Central memory CD8-positive, alpha-beta T cell (primary cell): ENCODE measurements around the gene MCF2.

Experiments used
- ATAC-seq: fragments of 150-1000 bp; cut with Tn5 transposase; replicated peaks from 2 replicates; pipeline ENCODE4 v1.10.0; 2022; ENCODE audit warnings: mild to moderate bottlenecking, moderate FRiP score, moderate number of reproducible peaks; ENCODE audit not compliant: poor library complexity, severe bottlenecking; ENCODE audit errors: extremely low read depth
- DNase-seq, 2 donors: peaks; one replicate each; pipeline ENCODE4 v3.0.0; 2021; ENCODE audit warnings: low spot score in 2 of 2
- H3K27ac Mint-ChIP-seq: one replicate; pipeline ENCODE4 v1.8.0; 2022; ENCODE audit warnings: low read depth, mild to moderate bottlenecking, moderate library complexity, mixed read lengths
- H3K27me3 Mint-ChIP-seq: one replicate; pipeline ENCODE4 v1.8.0; 2022; ENCODE audit warnings: mixed read lengths
- H3K36me3 Mint-ChIP-seq: one replicate; pipeline ENCODE4 v1.8.0; 2022; ENCODE audit warnings: mild to moderate bottlenecking, moderate library complexity, mixed read lengths; ENCODE audit not compliant: insufficient read depth
- H3K4me1 Mint-ChIP-seq: one replicate; pipeline ENCODE4 v1.8.0; 2022; ENCODE audit warnings: mixed read lengths
- H3K4me3 Mint-ChIP-seq: one replicate; pipeline ENCODE4 v1.8.0; 2022; ENCODE audit warnings: mild to moderate bottlenecking, moderate library complexity, mixed read lengths
- H3K9me3 Mint-ChIP-seq: one replicate; pipeline ENCODE4 v1.8.0; 2022; ENCODE audit warnings: mixed read lengths

MCF2 gene, protein sequence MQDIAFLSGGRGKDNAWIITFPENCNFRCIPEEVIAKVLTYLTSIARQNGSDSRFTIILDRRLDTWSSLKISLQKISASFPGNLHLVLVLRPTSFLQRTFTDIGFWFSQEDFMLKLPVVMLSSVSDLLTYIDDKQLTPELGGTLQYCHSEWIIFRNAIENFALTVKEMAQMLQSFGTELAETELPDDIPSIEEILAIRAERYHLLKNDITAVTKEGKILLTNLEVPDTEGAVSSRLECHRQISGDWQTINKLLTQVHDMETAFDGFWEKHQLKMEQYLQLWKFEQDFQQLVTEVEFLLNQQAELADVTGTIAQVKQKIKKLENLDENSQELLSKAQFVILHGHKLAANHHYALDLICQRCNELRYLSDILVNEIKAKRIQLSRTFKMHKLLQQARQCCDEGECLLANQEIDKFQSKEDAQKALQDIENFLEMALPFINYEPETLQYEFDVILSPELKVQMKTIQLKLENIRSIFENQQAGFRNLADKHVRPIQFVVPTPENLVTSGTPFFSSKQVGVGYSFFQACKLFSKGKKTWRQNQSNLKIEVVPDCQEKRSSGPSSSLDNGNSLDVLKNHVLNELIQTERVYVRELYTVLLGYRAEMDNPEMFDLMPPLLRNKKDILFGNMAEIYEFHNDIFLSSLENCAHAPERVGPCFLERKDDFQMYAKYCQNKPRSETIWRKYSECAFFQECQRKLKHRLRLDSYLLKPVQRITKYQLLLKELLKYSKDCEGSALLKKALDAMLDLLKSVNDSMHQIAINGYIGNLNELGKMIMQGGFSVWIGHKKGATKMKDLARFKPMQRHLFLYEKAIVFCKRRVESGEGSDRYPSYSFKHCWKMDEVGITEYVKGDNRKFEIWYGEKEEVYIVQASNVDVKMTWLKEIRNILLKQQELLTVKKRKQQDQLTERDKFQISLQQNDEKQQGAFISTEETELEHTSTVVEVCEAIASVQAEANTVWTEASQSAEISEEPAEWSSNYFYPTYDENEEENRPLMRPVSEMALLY

DNA sequence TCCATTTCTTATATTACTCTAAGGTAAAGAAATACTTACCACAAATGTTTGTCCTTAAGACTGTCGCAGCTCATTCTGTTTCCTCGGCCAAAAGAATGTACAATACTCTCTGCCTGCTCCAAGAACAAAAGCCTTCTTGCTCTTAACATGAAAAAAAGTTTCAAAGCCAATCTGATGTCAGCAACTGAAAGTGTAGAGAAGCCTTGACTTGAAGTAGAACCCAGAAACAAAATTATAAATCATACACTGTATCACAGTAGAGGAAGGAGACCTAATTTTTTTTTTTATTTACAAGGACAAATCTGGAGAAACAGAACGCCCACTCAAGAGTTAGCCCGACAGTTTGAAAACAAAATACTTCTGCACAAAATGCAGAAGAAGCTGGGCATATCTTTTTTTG is at the start of gene MCF2:
TSS of gene MCF2 (minus strand) at position 101 of the 400 bp plus-strand sequence. CDS start 56,423 bp downstream, outside the sequence.
- DNase-seq (no peak), ATAC-seq (no peak)
- H3K36me3 Mint-ChIP-seq: no peaks in the 10 kb centered on the region
- no peak within 1 kb of the TSS for H3K27ac Mint-ChIP-seq
- no peaks in the 10 kb centered on the region for H3K4me1 Mint-ChIP-seq
- H3K27me3 Mint-ChIP-seq: no peaks in the 10 kb centered on the region
- H3K4me3 Mint-ChIP-seq: no peak within 1 kb of the TSS
- H3K9me3 Mint-ChIP-seq: no peaks in the 10 kb centered on the region

DNA sequence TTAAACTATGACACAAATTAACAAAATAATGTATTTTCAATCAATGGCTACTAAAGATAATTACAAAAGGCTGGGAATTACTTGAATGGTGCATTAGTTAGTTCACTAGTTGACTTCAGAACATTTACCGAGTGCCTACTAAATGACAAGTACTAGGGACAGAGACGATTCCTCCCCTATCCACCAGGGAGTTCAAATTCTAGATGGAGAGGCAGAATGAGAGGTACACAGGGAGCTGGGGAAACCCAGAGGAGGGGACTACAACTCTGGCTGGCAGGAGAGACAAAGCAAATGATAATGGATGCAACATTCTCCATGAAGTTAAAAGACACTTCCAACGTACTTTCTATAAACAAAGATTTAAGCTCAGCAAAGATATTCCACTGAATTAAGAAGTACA is 43.1 kb upstream of the MCF2 start:
- Mint-ChIP-seq H3K4me1 (no peaks in the 10 kb centered on the region), H3K4me3 (no peak overlapping the region), H3K27ac (no peak overlapping the region), H3K27me3 (no peaks in the 10 kb centered on the region), H3K9me3 (no peaks in the 10 kb centered on the region), H3K36me3 (peaks cover 7% of the 10 kb centered on the region)
- ATAC-seq: no peak
- no peak for DNase-seq

DNA sequence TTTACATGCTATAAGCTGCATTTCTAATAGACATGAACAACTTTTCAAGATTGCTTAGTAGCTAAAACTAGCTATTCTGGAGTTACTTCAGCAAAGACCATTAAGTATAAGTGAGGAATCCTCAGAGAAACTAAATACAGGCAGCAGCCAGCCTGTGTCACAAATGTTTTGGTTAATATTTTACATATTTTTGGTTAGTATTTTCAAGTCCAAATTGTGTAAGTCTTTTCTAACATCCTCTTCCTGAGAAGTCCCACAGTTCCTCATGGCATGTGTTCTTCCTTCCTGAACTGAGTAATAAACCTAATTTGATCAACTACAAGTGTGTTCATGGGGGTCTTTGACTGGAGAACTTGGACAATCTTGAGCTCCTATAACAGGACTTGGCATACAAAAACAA is 42.4 kb upstream of the MCF2 start:
- peaks cover 10% of the 10 kb centered on the region for H3K36me3 Mint-ChIP-seq

DNA sequence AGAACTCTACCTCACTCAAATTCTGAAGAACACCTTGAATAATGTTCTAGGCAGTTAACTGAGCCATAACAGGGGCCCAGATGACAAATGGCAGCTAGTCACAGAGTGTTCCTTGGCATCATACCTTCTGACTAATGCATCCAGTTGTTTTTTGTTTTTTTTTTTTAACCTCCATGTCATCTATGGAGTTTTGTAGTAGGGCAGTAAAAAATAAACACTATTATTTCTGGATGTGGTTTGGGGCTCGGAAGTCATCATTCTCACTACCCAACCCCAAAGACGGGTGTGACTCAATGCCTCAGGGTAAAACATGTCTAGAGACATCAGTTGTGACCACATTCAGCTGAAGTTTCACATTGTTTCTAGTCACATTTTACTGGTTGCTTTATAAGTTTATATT is 31.2 kb upstream of the MCF2 start:
- ATAC-seq: peak; percentile 87
- peaks cover 8% of the 10 kb centered on the region for H3K36me3 Mint-ChIP-seq
- peak overlapping the region; percentile 29 for H3K27ac Mint-ChIP-seq
- H3K27me3 Mint-ChIP-seq: no peaks in the 10 kb centered on the region
- H3K4me3 Mint-ChIP-seq: no peak overlapping the region
- peak in 1 of 2 donors; percentile 14 for DNase-seq
- peaks cover 19% of the 10 kb centered on the region for H3K4me1 Mint-ChIP-seq
- H3K9me3 Mint-ChIP-seq: no peaks in the 10 kb centered on the region

More for the DNA sequence above, 42.4 kb upstream of the MCF2 start:
- no peak overlapping the region for H3K27ac Mint-ChIP-seq
- ATAC-seq (no peak), DNase-seq (no peak)
- no peaks in the 10 kb centered on the region for H3K9me3 Mint-ChIP-seq
- no peak overlapping the region for H3K4me3 Mint-ChIP-seq
- H3K27me3 Mint-ChIP-seq: no peaks in the 10 kb centered on the region
- H3K4me1 Mint-ChIP-seq: no peaks in the 10 kb centered on the region

DNA sequence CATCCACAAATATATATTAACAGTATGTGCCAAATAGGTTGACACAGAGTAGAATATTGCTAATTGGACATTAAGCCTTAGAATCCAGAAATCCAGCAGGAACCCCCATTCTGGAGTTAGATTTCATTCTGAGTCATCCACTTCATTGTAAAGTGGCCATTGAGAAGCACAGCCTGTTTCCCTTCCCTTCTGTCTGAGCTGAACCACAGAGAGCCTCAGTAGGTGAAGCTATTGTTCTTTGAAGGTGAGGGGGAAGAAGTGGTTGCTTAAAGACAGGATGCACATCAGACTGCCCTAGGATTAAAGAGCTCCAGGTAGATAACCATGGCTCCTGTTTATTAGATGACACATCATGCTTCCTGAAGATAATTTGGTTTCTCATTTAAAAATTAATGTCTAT is 30.6 kb upstream of the MCF2 start:
- H3K4me1 Mint-ChIP-seq: peaks cover 19% of the 10 kb centered on the region
- no peak overlapping the region for H3K4me3 Mint-ChIP-seq
- peaks cover 8% of the 10 kb centered on the region for H3K36me3 Mint-ChIP-seq
- no peaks in the 10 kb centered on the region for H3K9me3 Mint-ChIP-seq
- no peaks in the 10 kb centered on the region for H3K27me3 Mint-ChIP-seq
- DNase-seq: no peak
- peak; percentile 34 for ATAC-seq
- peak overlapping the region; percentile 29 for H3K27ac Mint-ChIP-seq

DNA sequence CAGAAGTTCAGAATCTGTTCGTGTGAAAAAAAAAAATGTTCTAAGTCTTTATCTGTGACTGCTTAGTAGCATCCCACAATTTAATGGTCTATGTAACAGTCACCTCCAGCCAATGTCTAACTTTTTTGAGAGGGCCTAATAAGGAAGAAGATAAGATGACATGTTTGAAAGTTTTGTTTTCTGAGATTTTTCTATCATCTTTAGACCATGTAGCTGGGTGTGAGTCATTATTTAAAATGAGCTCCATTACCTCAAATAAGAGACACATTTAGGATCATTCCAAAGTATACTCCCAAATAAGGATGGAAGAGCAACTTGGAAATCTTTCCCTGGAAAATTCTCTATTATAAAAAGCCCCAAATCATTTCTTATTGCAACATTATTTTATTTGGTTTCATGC is 28.2 kb upstream of the MCF2 start:
- Mint-ChIP-seq H3K4me1 (peaks cover 16% of the 10 kb centered on the region), H3K9me3 (no peaks in the 10 kb centered on the region), H3K4me3 (no peak overlapping the region), H3K36me3 (peaks cover 10% of the 10 kb centered on the region), H3K27me3 (no peaks in the 10 kb centered on the region), H3K27ac (no peak overlapping the region)
- DNase-seq: no peak
- no peak for ATAC-seq

DNA sequence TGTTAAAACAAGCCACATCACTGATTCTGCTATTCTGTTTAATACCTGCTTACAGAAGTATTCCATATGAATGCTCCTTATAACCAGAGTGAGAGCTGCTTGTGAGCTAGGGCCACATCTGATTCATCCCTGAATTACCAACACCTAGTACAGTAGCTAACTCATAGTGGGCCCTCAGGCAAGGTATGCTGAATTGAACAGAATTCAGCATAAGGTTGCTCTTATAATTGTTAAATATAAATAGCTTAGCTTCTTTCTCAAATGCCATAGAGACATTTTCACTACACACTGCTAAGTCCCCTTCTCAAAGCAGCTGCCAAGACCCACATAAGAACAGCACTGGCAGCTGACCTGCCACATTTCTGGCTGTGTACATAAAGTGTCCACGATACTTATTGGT is 27.0 kb upstream of the MCF2 start:
- Mint-ChIP-seq H3K27ac (no peak overlapping the region), H3K4me1 (peaks cover 5% of the 10 kb centered on the region), H3K9me3 (no peaks in the 10 kb centered on the region), H3K27me3 (no peaks in the 10 kb centered on the region), H3K4me3 (no peak overlapping the region), H3K36me3 (peaks cover 10% of the 10 kb centered on the region)
- no peak for DNase-seq
- no peak for ATAC-seq

DNA sequence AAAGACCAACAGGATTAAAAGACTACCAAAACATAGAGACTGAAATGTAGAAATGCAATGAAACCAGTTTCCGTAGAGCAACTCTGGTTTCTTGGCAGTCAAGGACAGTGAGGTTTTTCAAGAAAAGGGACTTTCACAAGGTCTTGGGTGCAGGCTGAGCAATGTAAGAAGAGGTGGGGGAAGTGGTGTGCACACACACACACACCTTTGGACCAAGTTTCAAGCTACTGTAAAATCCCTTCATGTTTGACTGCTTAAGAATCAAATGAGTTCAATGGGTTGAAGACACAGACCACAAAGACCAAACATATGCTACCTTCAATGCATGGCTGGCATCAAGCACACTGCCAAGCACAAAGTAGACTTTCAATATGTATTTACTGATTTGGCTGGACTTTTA is 17.8 kb upstream of the MCF2 start:
- peaks cover 4% of the 10 kb centered on the region for H3K36me3 Mint-ChIP-seq
- no peak for ATAC-seq
- H3K9me3 Mint-ChIP-seq: no peaks in the 10 kb centered on the region
- no peak for DNase-seq
- H3K4me3 Mint-ChIP-seq: no peak overlapping the region
- H3K27me3 Mint-ChIP-seq: no peaks in the 10 kb centered on the region
- H3K4me1 Mint-ChIP-seq: no peaks in the 10 kb centered on the region
- no peak overlapping the region for H3K27ac Mint-ChIP-seq

DNA sequence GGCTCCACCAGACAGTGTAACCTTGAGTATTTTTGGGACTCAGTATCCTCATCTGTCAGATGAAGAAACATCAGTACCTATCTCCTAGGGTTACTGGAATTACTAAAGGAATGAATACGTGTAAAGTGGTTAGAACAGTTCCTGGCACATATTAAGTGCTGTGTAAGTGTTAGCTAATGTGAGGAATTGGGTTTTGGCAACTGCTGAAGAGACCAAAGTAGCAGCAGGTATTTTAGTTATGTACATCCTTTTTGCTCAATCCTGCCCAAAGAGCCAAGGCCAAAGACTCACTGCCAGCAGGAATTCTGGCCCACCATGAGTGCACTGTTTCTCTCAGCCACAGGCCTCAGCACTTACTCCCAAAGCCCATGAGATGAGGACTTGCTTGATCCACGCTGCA is 16.7 kb upstream of the MCF2 start:
- Mint-ChIP-seq H3K4me3 (no peak overlapping the region), H3K9me3 (no peaks in the 10 kb centered on the region), H3K27ac (no peak overlapping the region), H3K4me1 (no peaks in the 10 kb centered on the region), H3K27me3 (no peaks in the 10 kb centered on the region), H3K36me3 (peaks cover 6% of the 10 kb centered on the region)
- DNase-seq (no peak), ATAC-seq (no peak)

DNA sequence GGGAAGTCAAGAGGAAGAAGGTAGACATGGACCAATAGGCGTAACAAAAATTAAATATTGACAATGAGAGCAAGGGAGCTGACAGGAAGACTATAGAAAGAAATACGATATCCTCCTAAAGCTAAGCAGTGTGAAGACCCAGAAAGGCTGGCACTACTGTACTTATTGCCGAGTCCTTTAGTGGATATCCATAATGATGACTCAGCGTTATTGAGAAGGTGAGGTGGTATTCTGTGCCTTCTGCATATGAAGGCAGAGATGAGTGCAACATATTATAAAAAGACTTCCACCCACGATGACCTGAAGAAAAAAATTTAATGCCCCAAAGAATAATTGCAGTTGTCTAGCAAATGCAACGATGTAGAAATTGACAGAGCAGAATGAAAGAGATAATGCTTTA is 13.0 kb upstream of the MCF2 start:
- Mint-ChIP-seq H3K9me3 (no peaks in the 10 kb centered on the region), H3K4me1 (no peaks in the 10 kb centered on the region), H3K36me3 (peaks cover 7% of the 10 kb centered on the region), H3K27ac (no peak overlapping the region), H3K27me3 (no peaks in the 10 kb centered on the region), H3K4me3 (no peak overlapping the region)
- ATAC-seq: no peak
- DNase-seq: no peak

DNA sequence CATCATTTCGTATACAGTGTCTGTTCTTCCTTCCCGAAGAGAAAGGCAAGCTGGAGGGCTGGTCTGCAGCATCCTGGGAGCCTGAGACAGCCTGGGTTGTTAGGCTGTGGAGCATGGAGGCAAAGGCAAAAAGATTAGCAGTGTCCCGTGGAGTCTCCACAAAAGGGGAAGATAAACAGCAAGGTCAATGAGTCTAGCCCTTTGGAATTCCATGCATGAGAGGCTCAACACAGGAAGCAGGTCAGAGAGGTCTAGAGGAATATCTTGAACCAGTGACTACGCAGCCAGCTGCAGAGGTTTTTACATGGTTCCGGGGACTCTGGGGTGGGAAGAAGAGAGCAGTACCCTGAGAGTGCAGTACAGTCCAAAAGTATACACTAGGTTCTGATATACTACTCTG is 12.2 kb upstream of the MCF2 start:
- Mint-ChIP-seq H3K36me3 (peaks cover 7% of the 10 kb centered on the region), H3K9me3 (no peaks in the 10 kb centered on the region), H3K4me1 (no peaks in the 10 kb centered on the region), H3K27ac (no peak overlapping the region), H3K4me3 (no peak overlapping the region), H3K27me3 (no peaks in the 10 kb centered on the region)
- ATAC-seq: no peak
- no peak for DNase-seq

DNA sequence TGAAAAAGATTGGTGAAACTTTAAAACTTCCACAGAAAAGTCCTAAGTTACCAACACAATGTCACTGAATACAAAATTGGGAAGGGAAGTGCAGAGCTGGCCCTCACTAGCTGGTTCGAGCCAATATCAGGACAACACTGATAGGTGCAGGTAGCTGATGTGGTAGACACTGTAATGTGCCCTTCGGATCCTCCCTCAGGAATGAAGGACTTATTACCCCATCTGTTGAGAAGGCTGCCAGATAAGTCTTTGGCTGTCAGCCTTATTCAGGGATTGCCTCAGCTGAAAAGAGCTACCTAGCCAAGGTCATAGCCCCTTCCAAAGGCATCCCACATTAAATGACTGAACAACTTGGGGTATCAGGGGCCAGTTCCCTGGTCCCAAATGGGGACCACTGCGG is 5.3 kb downstream of the MCF2 start:
- H3K36me3 Mint-ChIP-seq: no peaks in the 10 kb centered on the region

DNA sequence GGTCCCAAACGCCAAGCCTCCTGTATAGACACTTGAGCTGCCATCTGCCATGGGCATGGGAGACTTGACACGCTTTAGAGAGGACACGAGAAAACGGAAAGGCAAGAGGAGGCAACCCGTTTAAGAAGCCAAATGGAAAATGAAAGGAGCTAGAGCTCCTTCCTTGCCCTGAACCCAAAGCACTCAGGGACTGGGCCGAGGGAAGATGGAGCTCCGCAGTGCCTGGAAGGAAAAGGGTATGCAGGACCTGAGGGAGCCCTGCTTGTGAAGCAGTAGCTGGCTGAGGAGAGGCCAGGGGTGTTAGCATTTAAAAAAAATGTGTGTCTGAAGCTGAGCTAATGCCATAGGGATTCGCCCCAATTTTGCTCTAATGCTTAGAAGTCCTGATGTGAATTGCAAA is 15.1 kb downstream of the MCF2 start:
- H3K27me3 Mint-ChIP-seq: peaks cover 11% of the 10 kb centered on the region
- H3K9me3 Mint-ChIP-seq: no peaks in the 10 kb centered on the region
- H3K4me1 Mint-ChIP-seq: no peaks in the 10 kb centered on the region
- no peak for ATAC-seq
- no peaks in the 10 kb centered on the region for H3K36me3 Mint-ChIP-seq
- no peak for DNase-seq
- H3K27ac Mint-ChIP-seq: no peak overlapping the region
- no peak overlapping the region for H3K4me3 Mint-ChIP-seq

More for the DNA sequence above, 5.3 kb downstream of the MCF2 start:
- Mint-ChIP-seq H3K4me1 (no peaks in the 10 kb centered on the region), H3K27me3 (no peaks in the 10 kb centered on the region), H3K4me3 (no peak overlapping the region), H3K27ac (no peak overlapping the region), H3K9me3 (no peaks in the 10 kb centered on the region)
- no peak for ATAC-seq
- DNase-seq: no peak
